CD4-positive, alpha-beta T cell treated with Interleukin-17A for 1 hour (primary cell): ENCODE results near the gene EML6.

Experiments used
- DNase-seq: peaks from one replicate; pipeline ENCODE4 v3.0.0-alpha.2; 2020

EML6 gene

GRCh38 chr2:54708584-54709335 lies 14.7 kb upstream of the EML6 start:
- no peak for DNase-seq

GRCh38 chr2:54709336-54709809 lies 14.1 kb upstream of the EML6 start:
- no peak for DNase-seq

- no peak for DNase-seq
Measured at GRCh38 chr2:54710216-54710615, 13.2 kb upstream of the EML6 start.

GRCh38 chr2:54712516-54712915 lies 10.9 kb upstream of the EML6 start:
- DNase-seq = no peak

- DNase-seq = no peak
Measured at GRCh38 chr2:54714996-54715395, 8.5 kb upstream of the EML6 start.

- DNase-seq = no peak
Measured at GRCh38 chr2:54716375-54716774, 7.1 kb upstream of the EML6 start.

- DNase-seq = no peak
Measured at GRCh38 chr2:54720563-54720962, 2.9 kb upstream of the EML6 start.

GRCh38 chr2:54722641-54723040 lies 821 bp upstream of the EML6 start:
- DNase-seq = no peak

- DNase-seq = no peak
Measured at GRCh38 chr2:54723996-54724559, 616 bp downstream of the EML6 start.

- DNase-seq = peak; percentile 33
Measured at GRCh38 chr2:54724560-54725342, 1.3 kb downstream of the EML6 start.

GRCh38 chr2:54725343-54726099 lies 2.1 kb downstream of the EML6 start:
- DNase-seq = no peak

GRCh38 chr2:54726431-54726830 lies 3.0 kb downstream of the EML6 start:
- DNase-seq = no peak

GRCh38 chr2:54726940-54727339 lies 3.5 kb downstream of the EML6 start:
- no peak for DNase-seq

GRCh38 chr2:54728669-54729120 lies 5.2 kb downstream of the EML6 start:
- no peak for DNase-seq

GRCh38 chr2:54735636-54736035 lies 12.2 kb downstream of the EML6 start:
- no peak for DNase-seq

- no peak for DNase-seq
Measured at GRCh38 chr2:54738281-54738680, 14.8 kb downstream of the EML6 start.

- no peak for DNase-seq
Measured at GRCh38 chr2:54740333-54740732, 16.9 kb downstream of the EML6 start.

GRCh38 chr2:54741250-54741649 lies 17.8 kb downstream of the EML6 start:
- DNase-seq = no peak

- DNase-seq = no peak
Measured at GRCh38 chr2:54750040-54750439, 26.6 kb downstream of the EML6 start.

- no peak for DNase-seq
Measured at GRCh38 chr2:54752439-54752838, 29.0 kb downstream of the EML6 start.

- no peak for DNase-seq
Measured at GRCh38 chr2:54755641-54756326, 32.3 kb downstream of the EML6 start.

- no peak for DNase-seq
Measured at GRCh38 chr2:54757500-54757899, 34.0 kb downstream of the EML6 start.
